Activated naive CD8-positive, alpha-beta T cell treated with anti-CD3 and anti-CD28 coated beads for 36 hours (primary cell): Measurements from ENCODE around the gene FAM20B. TPM values are rescaled to one million over a fixed set of nuclear protein-coding genes. Genes with fewer than 3 reads are reported as not detected.

ENCODE experiments used
- DNase-seq: peaks from one replicate; pipeline ENCODE4 v3.0.0; 2021
- H3K27ac Mint-ChIP-seq: one replicate; pipeline ENCODE4 v1.8.0; 2022; ENCODE audit warnings: mild to moderate bottlenecking, moderate library complexity, mixed read lengths
- H3K27me3 Mint-ChIP-seq: one replicate; pipeline ENCODE4 v1.8.0; 2022; ENCODE audit warnings: mild to moderate bottlenecking, mixed read lengths
- H3K36me3 Mint-ChIP-seq: one replicate; pipeline ENCODE4 v1.8.0; 2021; ENCODE audit warnings: mild to moderate bottlenecking, mixed read lengths
- H3K4me1 Mint-ChIP-seq: one replicate; pipeline ENCODE4 v1.8.0; 2021; ENCODE audit warnings: mixed read lengths
- H3K4me3 Mint-ChIP-seq: one replicate; pipeline ENCODE4 v1.8.0; 2022; ENCODE audit warnings: mild to moderate bottlenecking, moderate library complexity, mixed read lengths
- H3K9me3 Mint-ChIP-seq: one replicate; pipeline ENCODE4 v1.8.0; 2022; ENCODE audit warnings: mixed read lengths
- total RNA-seq, 2 experiments: library from RNA; stranded (reverse); gene quantifications; one replicate each; pipeline ENCODE4 v1.2.3, GENCODE V29; 2021

The FAM20B gene
- total RNA-seq, 2 experiments from 2014 or later = 37.4 to 42.6 TPM

DNA sequence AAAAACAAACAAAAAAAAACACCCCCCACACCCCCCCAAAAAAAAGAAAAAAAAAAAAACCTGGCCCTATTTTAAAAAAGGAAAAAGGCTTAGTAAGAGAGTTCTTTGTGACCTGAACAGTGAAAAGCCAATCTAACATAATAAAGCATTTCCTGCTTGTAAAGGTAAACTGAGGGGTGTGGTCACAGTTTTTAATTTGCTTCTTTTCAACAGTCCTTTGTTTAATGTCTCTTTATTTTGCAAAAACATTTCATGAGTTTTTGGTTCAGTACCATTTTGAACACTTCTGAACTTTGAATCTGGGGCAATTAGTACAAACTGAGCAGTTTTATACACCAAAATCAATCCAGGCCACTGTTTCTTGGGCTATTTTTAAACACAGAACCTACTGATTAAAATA is 93.8 kb downstream of the FAM20B start:
- no peak for DNase-seq
- peaks cover 3% of the 10 kb centered on the region for H3K4me1 Mint-ChIP-seq
- no peaks in the 10 kb centered on the region for H3K27me3 Mint-ChIP-seq
- no peaks in the 10 kb centered on the region for H3K9me3 Mint-ChIP-seq
- no peak overlapping the region for H3K27ac Mint-ChIP-seq
- no peak overlapping the region for H3K4me3 Mint-ChIP-seq
- peaks cover 7% of the 10 kb centered on the region for H3K36me3 Mint-ChIP-seq

DNA sequence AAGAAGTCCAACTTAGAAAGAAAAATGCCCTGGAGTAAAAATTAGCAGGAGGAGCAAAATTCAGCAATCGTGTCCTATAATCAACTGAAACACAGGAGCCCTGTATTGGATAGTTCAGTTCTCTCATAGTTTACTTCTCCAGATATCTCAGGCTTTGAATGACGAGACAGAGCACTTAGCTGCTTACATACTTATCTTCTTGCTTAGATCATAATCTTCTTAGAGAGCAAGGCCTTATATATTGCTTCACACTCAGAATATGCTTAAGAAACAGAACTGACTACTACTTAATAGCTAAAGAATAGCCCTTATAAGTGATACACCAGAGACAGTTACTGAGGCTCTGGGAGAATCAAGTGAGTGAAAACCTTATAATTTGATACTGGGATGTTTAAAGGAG is 95.0 kb downstream of the FAM20B start:
- Mint-ChIP-seq H3K9me3 (no peaks in the 10 kb centered on the region), H3K36me3 (peaks cover 7% of the 10 kb centered on the region), H3K4me3 (no peak overlapping the region), H3K27ac (no peak overlapping the region), H3K27me3 (no peaks in the 10 kb centered on the region), H3K4me1 (peaks cover 3% of the 10 kb centered on the region)
- no peak for DNase-seq

GRCh38 chr1:179121159-179121938 is 95.7 kb downstream of the FAM20B start:
- no peak overlapping the region for H3K4me3 Mint-ChIP-seq
- no peak for DNase-seq
- H3K27ac Mint-ChIP-seq = no peak overlapping the region
- peaks cover 9% of the 10 kb centered on the region for H3K36me3 Mint-ChIP-seq
- no peaks in the 10 kb centered on the region for H3K27me3 Mint-ChIP-seq
- no peaks in the 10 kb centered on the region for H3K9me3 Mint-ChIP-seq
- H3K4me1 Mint-ChIP-seq = peaks cover 3% of the 10 kb centered on the region

DNA sequence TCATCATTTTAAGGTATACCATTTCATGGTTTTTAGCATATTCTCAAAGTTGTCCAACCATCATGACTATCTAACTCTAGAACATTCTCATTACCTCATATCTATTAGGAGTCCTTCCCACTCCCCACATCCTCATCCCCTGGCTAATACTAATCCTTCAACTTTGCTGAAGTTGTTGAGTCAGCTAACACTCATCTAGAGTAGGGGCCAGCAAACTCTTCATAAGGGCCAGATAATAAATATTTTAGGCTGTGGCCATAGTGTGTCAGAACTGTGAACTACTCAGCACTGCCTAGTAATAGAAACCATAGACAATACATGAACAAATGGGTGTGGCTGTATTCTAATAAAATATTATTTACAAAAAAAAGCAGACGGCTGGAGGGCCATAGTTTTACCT is 99.2 kb downstream of the FAM20B start:
- Mint-ChIP-seq H3K27ac (no peak overlapping the region), H3K4me3 (no peak overlapping the region), H3K36me3 (peaks cover 11% of the 10 kb centered on the region), H3K9me3 (no peaks in the 10 kb centered on the region), H3K27me3 (no peaks in the 10 kb centered on the region), H3K4me1 (peaks cover 19% of the 10 kb centered on the region)
- no peak for DNase-seq

Other genes with a start within 250 kb of the FAM20B start
- gene ANGPTL1, start 154.8 kb upstream of the FAM20B start, total RNA-seq = not detected
- 10 to 100 TPM; 40.1 to 41.1 TPM for gene TOR3A, start 56.2 kb downstream of the FAM20B start, total RNA-seq
- 1 to 10 TPM; 8.5 to 9.3 TPM for gene ABL2, start 203.8 kb downstream of the FAM20B start, total RNA-seq